ENCODE measurements around the gene FTO. TPM values are rescaled to one million over a fixed set of nuclear protein-coding genes. Genes with fewer than 3 reads are reported as not detected.

Gene FTO
- total RNA-seq, 4 donors from 2014 or later: 125 to 182 (median 164) TPM

- no peak for TF ChIP-seq CTCF (IDR thresholded peaks at IDR 0.05)
- no peak for TF ChIP-seq POLR2A (IDR thresholded peaks at IDR 0.05)
- WGBS, 2 donors: 90 to 91% methylated on average over 6 of the region's 6 CpGs
- Histone ChIP-seq H3K4me1 (no peaks in the 10 kb centered on the region), H3K27me3 (no peaks in the 10 kb centered on the region), H3K9me3 (no peaks in the 10 kb centered on the region), H3K36me3 (no peaks in the 10 kb centered on the region), H3K4me3 (replicated peaks in 1 of 3) (no peak overlapping the region), H3K27ac (no peak overlapping the region)
- DNase-seq: no peak
- intact Hi-C loops (cut with DNase I): no loop called here
Observed at GRCh38 chr16:54040975-54041374, 337.0 kb downstream of the FTO start.

GRCh38 chr16:54048586-54049495 lies 344.9 kb downstream of the FTO start:
- Histone ChIP-seq H3K27ac (no peak overlapping the region), H3K27me3 (no peaks in the 10 kb centered on the region), H3K9me3 (no peaks in the 10 kb centered on the region), H3K36me3 (no peaks in the 10 kb centered on the region), H3K4me3 (replicated peaks in 1 of 3) (no peak overlapping the region), H3K4me1 (no peaks in the 10 kb centered on the region)
- 90 to 91% methylated on average over 11 of the region's 11 CpGs for WGBS, 2 donors
- no peak for TF ChIP-seq CTCF (IDR thresholded peaks at IDR 0.05)
- no peak for TF ChIP-seq POLR2A (IDR thresholded peaks at IDR 0.05)
- DNase-seq: no peak
- intact Hi-C loops (cut with DNase I): no loop called here

GRCh38 chr16:54049591-54050458 lies 345.9 kb downstream of the FTO start:
- no peak for TF ChIP-seq POLR2A (IDR thresholded peaks at IDR 0.05)
- no peak for TF ChIP-seq CTCF (IDR thresholded peaks at IDR 0.05)
- no peak overlapping the region for H3K27ac ChIP-seq
- H3K27me3 ChIP-seq: no peaks in the 10 kb centered on the region
- no peaks in the 10 kb centered on the region for H3K4me1 ChIP-seq
- WGBS, 2 donors: 85 to 87% methylated on average over 8 of the region's 8 CpGs
- no peaks in the 10 kb centered on the region for H3K36me3 ChIP-seq
- H3K4me3 ChIP-seq (replicated peaks in 1 of 3): no peak overlapping the region
- DNase-seq: no peak
- intact Hi-C loops (cut with DNase I): no loop called here
- no peaks in the 10 kb centered on the region for H3K9me3 ChIP-seq

GRCh38 chr16:54050459-54051210 lies 346.7 kb downstream of the FTO start:
- intact Hi-C loops (cut with DNase I): no loop called here
- no peak for TF ChIP-seq POLR2A (IDR thresholded peaks at IDR 0.05)
- TF ChIP-seq CTCF (IDR thresholded peaks at IDR 0.05): no peak
- H3K36me3 ChIP-seq: no peaks in the 10 kb centered on the region
- no peak for DNase-seq
- no peaks in the 10 kb centered on the region for H3K4me1 ChIP-seq
- H3K9me3 ChIP-seq: no peaks in the 10 kb centered on the region
- WGBS, 2 donors: 67 to 69% methylated on average over 7 of the region's 7 CpGs
- no peaks in the 10 kb centered on the region for H3K27me3 ChIP-seq
- no peak overlapping the region for H3K4me3 ChIP-seq (replicated peaks in 1 of 3)
- H3K27ac ChIP-seq: no peak overlapping the region

Data from thyroid gland (tissue), 4 donors.